Esophagus squamous epithelium (tissue), 4 donors: ENCODE data around the gene MAN1C1.

Source experiments
- POLR2A ChIP-seq, 4 donors: fragments of 450-650 bp; IDR thresholded peaks; one replicate each; pipeline ENCODE4 v1.6.1; 2017; ENCODE audit warnings: antibody characterized with exemption in 4 of 4, mild to moderate bottlenecking in 4 of 4, moderate library complexity in 3 of 4
- TF ChIP-seq, protein P1 (sequence below), 6 experiments: fragments of 450-650 bp in 4 of 6; fragments of 200-600 bp in 2 of 6; sonication (generic) in 2 of 6; IDR thresholded peaks; one replicate each; pipeline ENCODE4 v1.5.1; 2016 to 2019; ENCODE audit warnings: antibody characterized with exemption in 6 of 6, mild to moderate bottlenecking in 4 of 6, moderate library complexity in 4 of 6

DNA sequence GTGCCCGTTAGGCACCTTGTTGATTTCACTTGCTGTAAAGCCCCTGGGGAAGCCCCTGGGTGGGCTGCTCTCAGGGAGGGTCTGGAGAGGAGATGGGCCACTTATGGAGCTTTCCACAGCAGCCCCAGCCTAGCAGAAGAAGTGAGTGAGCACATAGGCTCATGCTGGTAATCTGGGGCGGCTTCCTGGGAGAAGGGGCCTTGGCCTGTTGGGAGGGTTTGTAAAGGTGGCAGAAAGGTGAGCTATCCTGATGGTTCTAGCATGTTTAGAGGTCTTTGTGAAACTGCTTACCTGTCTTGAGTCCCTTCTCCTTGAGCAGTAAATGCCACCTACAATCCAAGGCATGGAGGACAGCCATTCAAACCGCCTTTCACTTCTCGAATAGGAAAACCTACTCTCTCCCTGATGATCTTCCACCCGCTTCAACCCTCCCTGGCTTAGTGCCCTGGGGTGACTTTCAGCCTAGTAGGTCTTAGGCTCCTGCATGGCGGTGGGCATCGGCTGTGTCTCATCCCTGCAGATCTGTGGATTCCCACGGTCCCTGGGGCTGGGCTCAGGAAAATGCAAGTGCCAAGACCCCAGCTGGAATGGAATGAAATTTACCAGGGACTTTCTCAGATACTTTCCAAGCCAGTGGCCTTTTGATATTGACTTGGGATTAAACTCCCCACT is 95.8 kb downstream of the MAN1C1 start:
- TF ChIP-seq, protein P1, sequence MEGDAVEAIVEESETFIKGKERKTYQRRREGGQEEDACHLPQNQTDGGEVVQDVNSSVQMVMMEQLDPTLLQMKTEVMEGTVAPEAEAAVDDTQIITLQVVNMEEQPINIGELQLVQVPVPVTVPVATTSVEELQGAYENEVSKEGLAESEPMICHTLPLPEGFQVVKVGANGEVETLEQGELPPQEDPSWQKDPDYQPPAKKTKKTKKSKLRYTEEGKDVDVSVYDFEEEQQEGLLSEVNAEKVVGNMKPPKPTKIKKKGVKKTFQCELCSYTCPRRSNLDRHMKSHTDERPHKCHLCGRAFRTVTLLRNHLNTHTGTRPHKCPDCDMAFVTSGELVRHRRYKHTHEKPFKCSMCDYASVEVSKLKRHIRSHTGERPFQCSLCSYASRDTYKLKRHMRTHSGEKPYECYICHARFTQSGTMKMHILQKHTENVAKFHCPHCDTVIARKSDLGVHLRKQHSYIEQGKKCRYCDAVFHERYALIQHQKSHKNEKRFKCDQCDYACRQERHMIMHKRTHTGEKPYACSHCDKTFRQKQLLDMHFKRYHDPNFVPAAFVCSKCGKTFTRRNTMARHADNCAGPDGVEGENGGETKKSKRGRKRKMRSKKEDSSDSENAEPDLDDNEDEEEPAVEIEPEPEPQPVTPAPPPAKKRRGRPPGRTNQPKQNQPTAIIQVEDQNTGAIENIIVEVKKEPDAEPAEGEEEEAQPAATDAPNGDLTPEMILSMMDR (IDR thresholded peaks at IDR 0.05) = no peak
- no peak for TF ChIP-seq POLR2A (IDR thresholded peaks at IDR 0.05)
